Nephron (organoid): ENCODE data around the gene EEIG2.
A peak's percentile ranks its signal among the peaks of the same experiment; 100 is the strongest.

Experiments
- H3K27ac Mint-ChIP-seq, 3 experiments: 2 replicates each; pipeline ENCODE4 v1.8.0; 2020; ENCODE audit warnings: mixed read lengths in 3 of 3, mild to moderate bottlenecking in 2 of 3, moderate library complexity in 1 of 3
- H3K27me3 Mint-ChIP-seq: 2 replicates; pipeline ENCODE4 v1.8.0; 2021; ENCODE audit warnings: low read depth, mild to moderate bottlenecking, moderate library complexity, mixed read lengths
- H3K36me3 Mint-ChIP-seq: 2 replicates; pipeline ENCODE4 v1.8.0; 2020; ENCODE audit warnings: low read depth, mixed read lengths
- H3K4me1 Mint-ChIP-seq: 2 replicates; pipeline ENCODE4 v1.8.0; 2020; ENCODE audit warnings: mixed read lengths
- H3K4me3 Mint-ChIP-seq, 3 experiments: 2 replicates each; pipeline ENCODE4 v1.8.0; 2020; ENCODE audit warnings: mild to moderate bottlenecking in 3 of 3, mixed read lengths in 3 of 3, moderate library complexity in 2 of 3
- H3K9me3 Mint-ChIP-seq: 2 replicates; pipeline ENCODE4 v1.8.0; 2020; ENCODE audit warnings: mixed read lengths
- TF ChIP-seq, protein P1 (sequence below), 3 experiments: fragments of 200-600 bp; sonication (generic); IDR thresholded peaks; one replicate each; pipeline ENCODE4 v1.5.0; 2021; ENCODE audit warnings: antibody characterized with exemption in 3 of 3; ENCODE audit not compliant: unreplicated experiment in 3 of 3

Gene EEIG2

DNA sequence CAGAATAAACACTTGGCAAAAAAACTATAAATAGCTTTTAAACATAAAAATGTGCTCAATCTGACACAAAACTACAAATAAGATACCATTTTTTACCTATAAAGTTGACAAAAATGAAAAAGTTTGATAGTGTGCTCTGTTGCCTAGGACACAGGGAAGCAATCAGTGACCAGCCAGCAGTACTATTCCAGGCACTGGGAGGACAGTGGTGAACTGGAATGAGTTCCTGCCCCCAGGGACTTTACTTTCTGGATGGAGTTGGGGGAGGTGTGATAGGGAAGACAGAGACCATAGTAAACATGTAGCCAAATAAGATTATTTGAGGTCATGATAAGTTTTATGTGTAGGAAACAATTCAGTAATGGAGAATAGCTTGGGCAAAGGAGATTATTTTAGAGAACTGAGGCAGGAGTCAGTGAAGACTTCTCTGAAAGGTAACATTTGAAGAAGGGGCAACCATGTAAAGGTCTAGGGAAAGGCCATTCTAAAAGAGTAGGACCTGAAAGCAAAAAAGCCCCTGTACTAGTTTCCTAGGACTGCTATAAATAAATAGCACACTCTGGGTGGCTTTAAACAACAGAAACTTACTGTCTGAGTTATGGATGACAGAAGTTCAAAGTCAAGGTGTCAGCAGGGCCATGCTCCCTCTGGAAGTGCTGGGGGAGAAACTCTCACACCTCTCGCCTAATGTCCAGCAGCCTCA lies 42.0 kb downstream of the EEIG2 start:
- H3K4me3 Mint-ChIP-seq: no peak overlapping the region
- no peaks in the 10 kb centered on the region for H3K36me3 Mint-ChIP-seq
- H3K27me3 Mint-ChIP-seq: no peaks in the 10 kb centered on the region
- no peak overlapping the region for H3K27ac Mint-ChIP-seq
- H3K4me1 Mint-ChIP-seq: peaks cover 14% of the 10 kb centered on the region
- TF ChIP-seq, protein P1, sequence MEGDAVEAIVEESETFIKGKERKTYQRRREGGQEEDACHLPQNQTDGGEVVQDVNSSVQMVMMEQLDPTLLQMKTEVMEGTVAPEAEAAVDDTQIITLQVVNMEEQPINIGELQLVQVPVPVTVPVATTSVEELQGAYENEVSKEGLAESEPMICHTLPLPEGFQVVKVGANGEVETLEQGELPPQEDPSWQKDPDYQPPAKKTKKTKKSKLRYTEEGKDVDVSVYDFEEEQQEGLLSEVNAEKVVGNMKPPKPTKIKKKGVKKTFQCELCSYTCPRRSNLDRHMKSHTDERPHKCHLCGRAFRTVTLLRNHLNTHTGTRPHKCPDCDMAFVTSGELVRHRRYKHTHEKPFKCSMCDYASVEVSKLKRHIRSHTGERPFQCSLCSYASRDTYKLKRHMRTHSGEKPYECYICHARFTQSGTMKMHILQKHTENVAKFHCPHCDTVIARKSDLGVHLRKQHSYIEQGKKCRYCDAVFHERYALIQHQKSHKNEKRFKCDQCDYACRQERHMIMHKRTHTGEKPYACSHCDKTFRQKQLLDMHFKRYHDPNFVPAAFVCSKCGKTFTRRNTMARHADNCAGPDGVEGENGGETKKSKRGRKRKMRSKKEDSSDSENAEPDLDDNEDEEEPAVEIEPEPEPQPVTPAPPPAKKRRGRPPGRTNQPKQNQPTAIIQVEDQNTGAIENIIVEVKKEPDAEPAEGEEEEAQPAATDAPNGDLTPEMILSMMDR (IDR thresholded peaks at IDR 0.05; ENCODE audit: unreplicated experiment in 3 of 3): no peak
- H3K9me3 Mint-ChIP-seq: no peaks in the 10 kb centered on the region

- Mint-ChIP-seq H3K27ac (no peak overlapping the region), H3K36me3 (peaks cover 4% of the 10 kb centered on the region), H3K27me3 (no peaks in the 10 kb centered on the region), H3K4me1 (peaks cover 15% of the 10 kb centered on the region), H3K9me3 (no peaks in the 10 kb centered on the region), H3K4me3 (no peak overlapping the region)
- TF ChIP-seq, protein P1 (IDR thresholded peaks at IDR 0.05; ENCODE audit: unreplicated experiment in 3 of 3): no peak
These were observed 45.7 kb downstream of the EEIG2 start for GRCh38 chr1:108605633-108606032.

- Mint-ChIP-seq H3K4me3 (no peak overlapping the region), H3K27ac (no peak overlapping the region), H3K9me3 (no peaks in the 10 kb centered on the region), H3K36me3 (peaks cover 4% of the 10 kb centered on the region), H3K27me3 (no peaks in the 10 kb centered on the region), H3K4me1 (peaks cover 15% of the 10 kb centered on the region)
- TF ChIP-seq, protein P1 (IDR thresholded peaks at IDR 0.05; ENCODE audit: unreplicated experiment in 3 of 3): no peak
These were observed 46.6 kb downstream of the EEIG2 start for GRCh38 chr1:108606478-108606877.

GRCh38 chr1:108609483-108610049 lies 49.7 kb downstream of the EEIG2 start:
- Mint-ChIP-seq H3K4me1 (peaks cover 15% of the 10 kb centered on the region), H3K36me3 (peaks cover 4% of the 10 kb centered on the region), H3K27ac (peak overlapping the region; percentile 50 to 69 (median 52)), H3K27me3 (no peaks in the 10 kb centered on the region), H3K4me3 (no peak overlapping the region), H3K9me3 (no peaks in the 10 kb centered on the region)
- TF ChIP-seq, protein P1 (IDR thresholded peaks at IDR 0.05; ENCODE audit: unreplicated experiment in 3 of 3): no peak
